Measurements from ENCODE around the gene ETV2.

GRCh38 chr19:35673121-35673804, 31.7 kb downstream of the ETV2 start:
- TF ChIP-seq POLR2A (IDR thresholded peaks at IDR 0.05): no peak
- TF ChIP-seq, protein P1, sequence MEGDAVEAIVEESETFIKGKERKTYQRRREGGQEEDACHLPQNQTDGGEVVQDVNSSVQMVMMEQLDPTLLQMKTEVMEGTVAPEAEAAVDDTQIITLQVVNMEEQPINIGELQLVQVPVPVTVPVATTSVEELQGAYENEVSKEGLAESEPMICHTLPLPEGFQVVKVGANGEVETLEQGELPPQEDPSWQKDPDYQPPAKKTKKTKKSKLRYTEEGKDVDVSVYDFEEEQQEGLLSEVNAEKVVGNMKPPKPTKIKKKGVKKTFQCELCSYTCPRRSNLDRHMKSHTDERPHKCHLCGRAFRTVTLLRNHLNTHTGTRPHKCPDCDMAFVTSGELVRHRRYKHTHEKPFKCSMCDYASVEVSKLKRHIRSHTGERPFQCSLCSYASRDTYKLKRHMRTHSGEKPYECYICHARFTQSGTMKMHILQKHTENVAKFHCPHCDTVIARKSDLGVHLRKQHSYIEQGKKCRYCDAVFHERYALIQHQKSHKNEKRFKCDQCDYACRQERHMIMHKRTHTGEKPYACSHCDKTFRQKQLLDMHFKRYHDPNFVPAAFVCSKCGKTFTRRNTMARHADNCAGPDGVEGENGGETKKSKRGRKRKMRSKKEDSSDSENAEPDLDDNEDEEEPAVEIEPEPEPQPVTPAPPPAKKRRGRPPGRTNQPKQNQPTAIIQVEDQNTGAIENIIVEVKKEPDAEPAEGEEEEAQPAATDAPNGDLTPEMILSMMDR (IDR thresholded peaks at IDR 0.05): no peak
- no peak for TF ChIP-seq POLR2AphosphoS5 (IDR thresholded peaks at IDR 0.05)
